ENCODE data around the gene MKLN1. TPM values are rescaled to one million over a fixed set of nuclear protein-coding genes. Genes with fewer than 3 reads are reported as not detected.
"Not testable (repeated sequence)": the region's sequence is repeated elsewhere in the genome, so short reads cannot be mapped to it uniquely, and the experiment has no call there.

MKLN1 gene
- total RNA-seq, 2 donors from 2014 or later, result 25.1 to 29.3 TPM

GRCh38 chr7:131509781-131510180 lies 182.1 kb downstream of the MKLN1 start:
- DNase-seq (no peak), ATAC-seq (no peak)
- Histone ChIP-seq H3K4me1 (peaks cover 50% of the 10 kb centered on the region), H3K9me3 (no peaks in the 10 kb centered on the region), H3K27ac (no peak overlapping the region), H3K4me3 (no peak overlapping the region), H3K27me3 (no peaks in the 10 kb centered on the region), H3K36me3 (replicated peaks in 1 of 2; ENCODE audit: insufficient read depth in 1 of 2, low read depth in 2 of 2) (no peaks in the 10 kb centered on the region)
- no peak for TF ChIP-seq POLR2A (IDR thresholded peaks at IDR 0.05)
- TF ChIP-seq CTCF (IDR thresholded peaks at IDR 0.05), result no peak
- 95% methylated on average over 8 of the region's 8 CpGs for WGBS, 2 donors
- intact Hi-C loops (cut with DNase I), result loop anchor here (5.0 kb wide), 1 partner anchor 143 kb away; no protein-coding TSS in a partner anchor

- Histone ChIP-seq H3K36me3 (replicated peaks in 1 of 2; ENCODE audit: insufficient read depth in 1 of 2, low read depth in 2 of 2) (no peaks in the 10 kb centered on the region), H3K4me3 (no peak overlapping the region), H3K9me3 (no peaks in the 10 kb centered on the region), H3K27me3 (no peaks in the 10 kb centered on the region), H3K27ac (peak overlapping the region in 2 of 4 donors; percentile 55 to 82), H3K4me1 (peaks cover 50% of the 10 kb centered on the region)
- ATAC-seq (no peak), DNase-seq (no peak)
- intact Hi-C loops (cut with DNase I), result no loop called here
- TF ChIP-seq POLR2A (IDR thresholded peaks at IDR 0.05), result no peak
- no peak for TF ChIP-seq CTCF (IDR thresholded peaks at IDR 0.05)
- 84 to 86% methylated on average over 7 to 9 of the region's 9 CpGs for WGBS, 2 donors
Measured at GRCh38 chr7:131511071-131511470, 183.4 kb downstream of the MKLN1 start.

- Histone ChIP-seq H3K27me3 (no peaks in the 10 kb centered on the region), H3K4me3 (no peak overlapping the region), H3K27ac (peak overlapping the region; percentile 10 to 82 (median 64)), H3K9me3 (no peaks in the 10 kb centered on the region), H3K36me3 (replicated peaks in 1 of 2; ENCODE audit: insufficient read depth in 1 of 2, low read depth in 2 of 2) (no peaks in the 10 kb centered on the region), H3K4me1 (peaks cover 50% of the 10 kb centered on the region)
- DNase-seq, result no peak
- ATAC-seq, result no peak
- intact Hi-C loops (cut with DNase I), result no loop called here
- 55 to 70% methylated on average over 14 to 15 of the region's 15 CpGs for WGBS, 2 donors
- TF ChIP-seq CTCF (IDR thresholded peaks at IDR 0.05), result no peak
- TF ChIP-seq POLR2A (IDR thresholded peaks at IDR 0.05), result no peak
Measured at GRCh38 chr7:131511774-131512535, 184.3 kb downstream of the MKLN1 start.

- intact Hi-C loops (cut with DNase I), result no loop called here
- Histone ChIP-seq H3K9me3 (no peaks in the 10 kb centered on the region), H3K4me3 (no peak overlapping the region), H3K27me3 (no peaks in the 10 kb centered on the region), H3K36me3 (replicated peaks in 1 of 2; ENCODE audit: insufficient read depth in 1 of 2, low read depth in 2 of 2) (no peaks in the 10 kb centered on the region), H3K4me1 (peaks cover 38% of the 10 kb centered on the region), H3K27ac (peak overlapping the region; percentile 63 to 82 (median 77))
- 37 to 81% methylated on average over 5 to 11 of the region's 11 CpGs for WGBS, 2 donors
- DNase-seq (peak; percentile 93 to 95 (median 94)), ATAC-seq (peak; percentile 99)
- peak in 2 of 3 donors; percentile 7 to 14 for TF ChIP-seq POLR2A (IDR thresholded peaks at IDR 0.05)
- peak; percentile 89 to 97 (median 96) for TF ChIP-seq CTCF (IDR thresholded peaks at IDR 0.05)
Measured at GRCh38 chr7:131513245-131514061, 185.8 kb downstream of the MKLN1 start.

GRCh38 chr7:131515471-131515870 lies 187.8 kb downstream of the MKLN1 start:
- H3K27me3 ChIP-seq; H3K36me3 ChIP-seq (replicated peaks in 1 of 2; ENCODE audit: insufficient read depth in 1 of 2, low read depth in 2 of 2); H3K27ac ChIP-seq; H3K9me3 ChIP-seq; ATAC-seq; DNase-seq; H3K4me3 ChIP-seq; intact Hi-C loops (cut with DNase I): not testable (repeated sequence)
- WGBS, 2 donors, result 93 to 95% methylated on average over 7 of the region's 7 CpGs
- peaks cover 52% of the 10 kb centered on the region for H3K4me1 ChIP-seq
